ENCODE measurements around the gene RANBP1.
A peak's percentile ranks its signal among the peaks of the same experiment; 100 is the strongest.

Gene RANBP1

GRCh38 chr22:20089226-20089976 is 26.5 kb upstream of the RANBP1 start:
- DNase-seq = no peak

- DNase-seq = no peak
Observed at GRCh38 chr22:20089977-20090729, 25.8 kb upstream of the RANBP1 start.

GRCh38 chr22:20090730-20091240 is 25.1 kb upstream of the RANBP1 start:
- DNase-seq = no peak

- DNase-seq = no peak
Observed at GRCh38 chr22:20091690-20092476, 24.0 kb upstream of the RANBP1 start.

- no peak for DNase-seq
Observed at GRCh38 chr22:20092477-20092854, 23.4 kb upstream of the RANBP1 start.

GRCh38 chr22:20093418-20094196 is 22.3 kb upstream of the RANBP1 start:
- no peak for DNase-seq

GRCh38 chr22:20094197-20094807 is 21.6 kb upstream of the RANBP1 start:
- DNase-seq = no peak

- DNase-seq = no peak
Observed at GRCh38 chr22:20095521-20095920, 20.4 kb upstream of the RANBP1 start.

GRCh38 chr22:20096574-20097420 is 19.1 kb upstream of the RANBP1 start:
- DNase-seq = no peak

GRCh38 chr22:20099099-20099711 is 16.7 kb upstream of the RANBP1 start:
- DNase-seq = no peak

GRCh38 chr22:20101638-20102037 is 14.3 kb upstream of the RANBP1 start:
- no peak for DNase-seq

- DNase-seq = no peak
Observed at GRCh38 chr22:20102203-20102780, 13.6 kb upstream of the RANBP1 start.

GRCh38 chr22:20105456-20106204 is 10.3 kb upstream of the RANBP1 start:
- no peak for DNase-seq

GRCh38 chr22:20106205-20106848 is 9.6 kb upstream of the RANBP1 start:
- peak; percentile 22 for DNase-seq

GRCh38 chr22:20106849-20107237 is 9.1 kb upstream of the RANBP1 start:
- DNase-seq = no peak

GRCh38 chr22:20107471-20107901 is 8.4 kb upstream of the RANBP1 start:
- no peak for DNase-seq

GRCh38 chr22:20107951-20108756 is 7.8 kb upstream of the RANBP1 start:
- no peak for DNase-seq

GRCh38 chr22:20108757-20109230 is 7.1 kb upstream of the RANBP1 start:
- no peak for DNase-seq
